ENCODE data around the gene EPB41L4A.

- TF ChIP-seq POLR2AphosphoS5 (IDR thresholded peaks at IDR 0.05) (no peak), TAF1 (IDR thresholded peaks at IDR 0.05; ENCODE audit: low read depth) (no peak), CTCF (IDR thresholded peaks at IDR 0.05; ENCODE audit: poor library complexity, severe bottlenecking) (peak; percentile 82), REST (IDR thresholded peaks at IDR 0.05; ENCODE audit: borderline replicate concordance) (no peak), EZH2 (IDR thresholded peaks at IDR 0.05; ENCODE audit: borderline replicate concordance, insufficient read depth, low read length, poor library complexity, severe bottlenecking) (no peak), MXI1 (conservative IDR thresholded peaks at IDR 0.05; ENCODE audit: poor library complexity, severe bottlenecking) (no peak)
Observed at GRCh38 chr5:112174959-112175594, 244.0 kb downstream of the EPB41L4A start.

Measured in neural cell (in vitro differentiated cells).